HG02943 (cell line): ENCODE results near the gene UBA7.

Experiments
- ATAC-seq: cut with Tn5 transposase; IDR thresholded peaks from one replicate; pipeline ENCODE4 v1.9.1; 2021; ENCODE audit warnings: mild to moderate bottlenecking, low read depth, moderate library complexity; ENCODE audit not compliant: unreplicated experiment

Gene UBA7

DNA sequence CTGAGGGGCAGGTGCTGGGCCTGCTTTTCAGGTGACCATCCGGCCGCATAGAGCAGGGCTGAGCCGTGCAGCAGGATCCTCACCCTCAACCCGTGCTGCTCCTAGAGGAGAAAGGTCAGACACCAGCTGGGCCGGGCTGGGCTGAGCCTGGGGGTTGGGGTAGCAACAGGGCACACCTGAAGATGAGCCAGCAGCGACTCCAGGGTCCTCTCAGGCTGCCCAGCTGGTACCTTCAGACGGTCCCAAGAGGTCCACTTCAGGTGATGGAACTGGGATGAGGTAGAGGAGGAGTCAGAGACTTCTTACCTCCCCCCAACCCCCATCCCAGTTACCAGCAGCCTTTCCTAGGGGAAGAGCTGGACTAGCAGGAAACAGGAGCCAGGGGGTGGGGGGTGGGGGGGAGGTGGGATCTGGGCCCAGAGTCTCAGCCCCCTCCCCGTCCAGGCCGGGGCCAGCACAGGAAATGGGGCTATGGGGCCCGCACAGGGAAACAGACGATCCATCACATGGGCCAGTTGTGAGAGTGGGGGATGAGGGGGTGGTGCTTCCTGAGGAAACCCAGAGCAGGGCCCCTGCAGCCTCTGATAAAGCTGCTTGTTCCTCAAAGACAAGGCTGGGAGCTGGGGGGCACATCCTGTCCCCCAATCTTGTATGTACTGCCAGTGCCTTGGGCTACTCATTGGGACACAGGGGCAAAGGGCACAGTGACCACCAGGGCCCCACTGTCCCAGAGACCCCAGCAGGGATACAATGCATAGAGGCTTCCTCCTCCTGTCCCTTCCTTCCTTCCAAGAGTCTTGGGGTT, 7.7 kb downstream of the UBA7 start:
- no peak for ATAC-seq

DNA sequence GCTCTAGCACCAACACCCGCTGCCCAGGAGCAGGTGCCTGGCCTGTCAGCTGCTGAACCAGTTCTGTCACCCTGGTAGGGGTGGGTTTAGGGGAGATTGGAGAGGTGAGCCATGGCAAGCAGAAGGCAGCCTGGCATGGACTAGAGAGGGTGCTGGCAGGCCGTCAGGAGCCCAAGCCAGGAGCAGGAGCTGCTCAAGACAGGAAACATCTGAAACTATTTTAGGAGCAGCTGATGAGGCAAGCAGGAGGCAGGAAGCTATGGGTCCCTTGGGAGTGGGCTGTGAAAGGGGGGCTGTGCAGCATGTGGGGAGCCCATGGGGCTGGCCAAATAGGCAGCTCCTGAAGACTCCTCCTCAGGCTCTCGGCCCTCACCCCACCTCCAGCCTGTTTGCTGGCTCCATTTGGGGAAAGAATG, 8.4 kb downstream of the UBA7 start:
- no peak for ATAC-seq

DNA sequence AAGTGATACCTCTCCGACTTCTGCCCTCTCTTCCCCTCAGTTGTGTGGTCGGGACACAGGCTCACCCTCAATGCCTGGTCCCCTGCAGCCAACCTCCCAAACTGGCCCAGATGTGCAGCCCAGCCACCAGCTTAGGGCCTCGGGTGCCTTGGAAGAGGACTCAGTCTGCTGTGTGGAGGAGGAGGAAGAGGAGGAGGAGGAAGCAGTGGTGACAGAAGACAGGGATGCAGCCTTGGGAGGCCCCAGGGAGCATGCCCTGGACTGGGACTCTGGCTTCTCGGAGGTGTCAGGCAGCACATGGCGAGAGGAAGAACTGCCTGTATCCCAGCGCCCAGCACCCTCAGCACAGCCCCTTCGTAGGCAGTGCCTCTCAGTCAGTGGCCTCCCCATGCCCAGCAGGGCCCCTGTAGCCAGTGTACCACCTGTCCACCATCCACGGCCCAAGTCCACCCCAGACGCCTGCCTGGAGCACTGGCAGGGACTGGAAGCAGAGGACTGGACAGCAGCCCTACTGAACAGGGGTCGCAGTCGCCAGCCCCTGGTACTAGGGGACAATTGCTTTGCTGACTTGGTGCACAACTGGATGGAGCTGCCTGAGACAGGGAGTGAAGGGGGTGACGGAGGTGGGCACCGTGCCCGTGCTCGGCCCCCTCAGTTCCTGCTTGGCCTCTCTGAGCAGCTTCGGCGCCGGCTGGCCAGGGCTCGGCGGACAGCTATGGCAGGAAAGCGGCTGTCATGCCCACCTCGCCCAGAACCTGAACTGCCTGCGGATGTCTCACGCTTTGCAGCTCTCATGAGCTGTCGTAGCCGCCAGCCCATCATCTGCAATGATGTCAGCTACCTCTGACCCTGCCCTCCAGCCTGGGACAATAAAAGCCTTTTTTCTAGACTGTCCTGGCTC, 9.4 kb downstream of the UBA7 start:
- no peak for ATAC-seq

DNA sequence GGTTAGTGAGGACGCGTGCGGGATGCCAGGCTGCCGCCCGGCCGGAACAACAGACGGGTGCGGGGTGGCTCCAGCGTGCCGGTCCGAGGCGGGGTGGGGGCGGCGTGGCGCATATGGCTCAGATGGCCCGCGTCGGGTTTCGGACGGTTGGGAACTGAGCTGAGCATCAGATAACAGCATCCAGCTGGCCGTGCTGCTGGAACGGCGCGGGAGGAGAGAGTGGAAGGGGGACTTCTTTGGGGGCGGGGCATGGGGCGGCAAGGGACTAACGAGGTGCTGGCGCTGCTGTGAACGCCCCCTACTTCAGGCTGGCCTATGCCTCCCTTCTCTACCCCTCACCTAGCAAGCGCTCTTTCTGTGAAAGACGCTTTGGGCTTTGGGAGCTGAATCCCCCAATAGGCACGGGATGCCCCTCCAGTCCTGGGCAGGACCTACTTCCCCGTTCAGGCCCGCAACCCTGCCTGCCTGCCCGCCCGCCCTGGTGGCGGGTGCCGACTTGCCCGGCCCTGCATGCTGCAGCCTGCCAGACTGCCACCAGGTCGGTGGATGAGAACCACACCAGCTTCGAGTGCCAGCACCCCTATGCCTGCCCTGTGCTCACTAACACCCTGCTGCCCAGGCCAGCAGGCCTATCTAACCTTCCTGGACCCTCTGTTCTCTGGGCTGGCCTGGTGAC, 10.2 kb downstream of the UBA7 start:
- peak; percentile 6 for ATAC-seq

DNA sequence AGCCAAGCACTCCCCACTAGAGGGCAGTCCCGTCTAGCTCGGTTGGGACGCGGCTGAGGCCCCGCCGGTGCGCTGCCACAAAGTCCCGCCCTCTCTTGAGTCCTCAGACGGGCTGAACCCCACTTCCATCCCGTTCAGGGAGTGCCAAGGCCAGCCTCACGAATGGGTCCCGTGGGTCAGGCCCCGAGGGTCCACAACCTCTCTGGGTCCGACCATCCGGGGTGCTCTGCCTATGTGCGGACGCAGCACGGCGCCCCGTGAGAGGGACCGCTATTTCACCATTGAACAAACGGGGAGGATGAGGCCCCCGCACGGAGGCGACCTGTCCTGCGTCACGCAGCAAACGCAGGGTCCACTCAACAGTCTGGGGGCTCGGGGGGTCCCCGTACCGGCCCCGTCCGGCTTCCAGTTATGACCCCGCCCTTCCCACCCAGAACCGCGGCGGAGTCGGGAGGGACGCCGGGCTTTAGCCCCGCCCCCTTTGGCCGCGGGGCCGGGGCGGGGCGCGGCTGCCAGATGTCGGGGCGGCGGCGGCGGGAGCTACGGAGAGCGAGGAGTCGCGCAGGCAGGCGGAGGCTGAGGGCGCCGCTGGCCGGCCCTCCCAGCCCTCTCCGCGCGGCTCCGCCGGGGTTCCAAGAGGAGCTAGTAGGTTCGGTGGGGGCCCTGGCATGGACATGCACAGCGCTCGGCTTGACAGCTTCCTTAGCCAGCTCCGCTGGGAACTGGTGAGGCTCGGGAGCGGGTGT, 10.9 kb downstream of the UBA7 start, which contains the start of gene INKA1:
Gene INKA1, plus strand, starts transcription at position 543 of the 746 bp plus-strand sequence. Its CDS starts 132 bp downstream, at position 675.
- peak; percentile 48 for ATAC-seq

DNA sequence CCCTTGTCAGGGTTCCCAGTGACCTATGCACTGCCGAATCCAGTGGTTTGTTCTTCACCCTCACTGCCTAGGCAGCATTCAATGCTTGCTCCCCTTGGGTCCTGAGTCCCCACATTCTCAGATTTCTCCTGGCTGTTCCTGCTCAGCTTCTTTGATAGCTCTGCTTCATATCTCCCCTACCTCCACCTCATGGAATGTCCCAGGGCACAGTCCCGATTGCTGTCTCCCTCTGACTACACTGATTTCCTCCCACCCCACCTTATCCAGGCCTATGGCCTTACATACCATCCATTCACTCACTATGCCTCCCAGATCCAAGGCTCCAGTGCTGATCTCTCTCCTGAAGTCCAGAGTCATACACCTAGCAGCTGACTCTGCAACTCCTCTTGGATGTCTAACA, 12.6 kb downstream of the UBA7 start:
- no peak for ATAC-seq

DNA sequence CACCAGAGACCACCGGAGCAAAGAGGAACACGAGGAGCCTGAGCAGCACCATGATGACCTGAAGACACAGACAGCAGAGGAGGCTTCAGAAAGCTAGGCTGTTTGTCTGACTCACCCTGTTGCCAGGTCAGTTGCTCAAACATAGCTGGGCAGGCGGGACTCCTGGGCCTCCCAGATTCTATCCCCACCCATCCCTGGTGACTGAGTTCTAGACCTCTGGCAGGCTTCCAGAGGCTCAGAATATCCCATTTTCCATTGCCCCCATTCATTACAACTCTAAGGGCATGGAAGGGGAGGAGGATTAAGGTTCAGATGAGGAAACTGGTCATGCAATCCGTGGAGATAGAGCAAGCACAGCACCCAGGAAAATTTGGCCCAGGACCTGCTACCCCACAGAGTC, 14.0 kb downstream of the UBA7 start, which contains the start of gene CDHR4:
Gene CDHR4, minus strand, starts transcription at position 113 of the 400 bp plus-strand sequence. Its CDS starts 61 bp downstream, at position 52.
- no peak for ATAC-seq

DNA sequence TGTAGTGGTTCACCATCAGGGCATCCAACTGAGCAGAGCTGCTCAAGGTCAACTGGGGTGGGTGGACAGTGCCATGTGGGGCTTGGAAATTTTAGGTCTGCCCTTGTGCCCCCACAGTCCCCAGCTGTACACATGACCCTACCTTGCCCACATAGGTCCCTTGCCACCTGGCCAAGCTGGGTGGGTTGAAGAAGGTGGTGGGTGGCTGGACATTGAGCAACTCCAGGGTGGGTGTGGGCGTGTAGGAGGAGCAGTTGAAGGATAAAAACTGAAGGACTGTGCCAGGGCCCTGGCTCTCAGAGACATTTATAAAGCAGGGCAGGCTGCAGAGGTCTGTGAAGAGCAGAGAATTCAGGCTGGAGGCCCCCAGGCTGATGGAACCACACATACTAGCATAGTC, 14.6 kb downstream of the UBA7 start:
- ATAC-seq, result no peak

DNA sequence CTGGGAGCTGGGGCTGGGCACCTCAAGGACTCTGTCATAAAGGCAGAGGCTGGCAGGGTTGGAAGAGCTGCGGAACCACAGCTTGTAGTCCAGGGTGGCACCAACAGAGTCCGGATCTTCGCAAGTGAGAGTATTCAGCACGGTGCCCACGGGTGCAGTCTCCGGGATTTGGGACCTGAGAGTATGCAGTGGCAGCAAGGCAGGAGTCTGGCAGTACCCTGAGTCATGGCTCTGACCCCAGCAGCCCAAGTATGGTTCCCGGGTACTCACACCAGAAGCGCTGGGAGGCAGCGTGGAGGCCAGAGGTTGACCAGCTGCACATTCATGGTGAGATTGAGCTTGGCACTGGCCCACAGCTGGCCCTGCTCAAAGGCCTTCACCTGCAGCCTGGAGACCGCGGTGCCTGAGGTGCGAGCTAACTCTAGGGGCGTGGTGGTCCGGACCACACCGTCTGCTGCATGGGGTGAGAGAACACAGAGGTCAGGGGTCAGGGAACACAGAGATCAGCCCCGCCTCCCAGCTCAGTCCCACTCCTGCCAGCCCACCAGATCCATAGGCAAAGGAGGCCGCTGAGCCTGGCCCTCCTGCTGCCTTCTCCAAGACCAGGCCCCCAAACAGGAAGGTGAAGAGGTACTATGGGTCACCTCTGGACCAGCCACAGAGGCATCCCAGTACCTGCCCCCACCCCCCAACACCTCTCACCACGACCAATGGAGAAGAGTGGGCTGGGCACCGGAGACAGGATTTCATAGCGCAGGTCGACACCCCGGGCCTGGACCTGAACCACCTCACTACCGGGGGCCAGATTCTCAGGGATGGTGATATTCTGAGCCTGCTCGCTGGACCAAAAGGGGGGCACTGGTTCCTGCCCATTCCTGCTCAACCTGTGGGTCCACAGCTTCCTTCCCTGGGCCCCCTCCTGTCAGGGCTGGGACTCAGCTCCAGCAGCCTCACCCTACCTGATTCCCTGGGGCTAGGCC, 18.5 kb downstream of the UBA7 start:
- ATAC-seq, result no peak

DNA sequence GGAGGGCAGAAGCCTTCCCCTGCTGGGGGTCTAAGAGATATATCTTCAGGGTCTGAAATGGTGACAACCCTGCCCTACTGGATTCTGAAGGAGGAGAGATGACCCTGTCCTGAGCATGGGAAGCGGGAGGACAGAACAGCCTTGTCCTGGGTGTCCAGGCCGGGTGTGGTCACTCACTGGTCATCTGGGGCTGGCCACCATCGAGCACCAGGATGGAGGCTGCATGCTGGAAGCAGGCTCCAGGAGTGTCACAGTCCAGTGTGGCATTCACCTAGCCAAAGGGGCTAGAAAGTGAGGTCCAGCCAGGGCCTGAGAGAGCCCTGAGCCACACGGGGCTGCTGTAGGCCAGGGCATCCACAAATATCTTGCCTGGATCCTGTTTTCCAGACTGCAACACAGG, 19.3 kb downstream of the UBA7 start:
- no peak for ATAC-seq

DNA sequence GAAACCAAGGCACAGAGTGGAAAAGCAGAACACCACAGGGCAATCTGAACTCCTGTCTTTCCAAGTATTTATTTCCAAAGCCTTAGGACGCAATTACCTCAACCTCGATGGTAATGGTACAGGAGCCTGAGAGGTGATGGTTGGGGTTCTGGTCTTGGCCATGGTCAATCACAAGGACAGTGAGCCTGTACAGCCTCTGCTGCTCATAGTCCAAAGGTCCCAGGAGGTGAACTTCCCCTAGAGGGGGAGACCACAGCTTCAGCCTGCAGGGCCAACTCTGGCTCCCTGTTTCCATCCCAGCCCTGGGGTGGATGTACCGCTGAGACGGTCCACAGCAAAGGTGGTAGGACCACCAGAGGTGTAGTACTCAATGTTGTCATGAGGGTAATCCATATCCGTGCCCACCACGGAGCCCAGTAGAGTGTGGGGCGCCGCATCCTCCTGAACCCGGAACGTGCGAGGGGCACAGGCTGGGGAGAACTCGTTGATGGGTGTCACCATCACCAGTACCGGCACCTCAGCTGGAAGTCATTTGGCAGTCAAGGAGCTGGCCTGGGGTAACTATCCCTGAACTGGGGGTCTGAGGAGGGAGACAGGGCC, 20.2 kb downstream of the UBA7 start:
- ATAC-seq, result no peak

DNA sequence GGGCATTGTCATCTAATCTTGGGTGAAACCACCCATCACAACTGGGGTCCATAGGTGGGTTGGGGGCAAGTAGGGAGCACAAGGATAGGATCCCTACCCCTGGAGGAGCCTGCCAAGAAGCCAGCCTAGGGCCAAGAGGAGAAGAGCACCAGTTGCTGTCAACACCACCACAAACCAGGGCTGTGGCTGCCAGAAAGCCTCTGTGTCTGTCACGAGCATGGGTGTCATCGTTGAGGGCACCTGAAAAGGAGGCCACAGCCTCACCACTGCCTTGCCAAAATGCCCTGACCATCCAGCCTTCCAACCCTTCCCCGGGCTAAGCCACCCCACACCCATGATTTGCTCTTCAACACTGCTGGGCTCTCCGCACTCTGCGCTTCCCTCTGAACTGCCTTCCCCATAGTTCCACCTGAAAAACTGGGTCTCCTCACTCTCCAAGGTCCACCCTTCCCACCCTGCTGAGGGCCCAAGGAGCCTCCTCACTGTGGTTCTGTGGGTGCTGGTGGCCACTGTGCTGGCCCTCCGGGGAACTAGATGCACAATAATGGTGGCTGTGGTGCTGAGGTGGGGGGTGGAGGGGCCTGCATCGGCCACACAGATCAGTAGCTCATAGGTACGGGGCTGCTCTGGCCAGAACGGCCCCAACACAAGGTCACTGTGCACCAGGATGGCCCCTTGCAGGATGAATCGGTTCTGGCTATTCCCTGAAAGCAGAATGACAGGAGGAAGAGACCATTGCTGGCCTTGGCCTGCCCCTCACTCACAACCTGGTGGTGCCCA, 21.2 kb downstream of the UBA7 start:
- ATAC-seq, result no peak

DNA sequence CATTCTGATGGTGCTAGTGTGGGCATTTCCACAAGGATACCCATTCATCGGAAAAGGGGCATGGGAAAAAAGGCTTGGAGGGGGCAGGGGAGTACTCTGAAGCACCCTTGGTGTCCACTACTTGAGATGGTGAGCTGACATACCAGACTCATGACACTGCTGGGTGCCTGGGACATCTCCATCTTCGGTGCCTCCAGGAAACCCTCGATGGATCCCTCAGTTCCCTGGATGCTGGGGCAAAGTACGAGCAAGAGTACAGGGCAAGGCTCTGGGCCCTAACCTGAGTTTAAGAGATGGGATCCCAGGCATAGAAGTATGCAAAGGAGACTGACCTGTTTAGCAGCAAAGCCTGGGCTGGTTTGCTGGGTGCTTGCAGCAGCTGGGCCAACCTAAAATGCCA, 22.2 kb downstream of the UBA7 start:
- no peak for ATAC-seq

DNA sequence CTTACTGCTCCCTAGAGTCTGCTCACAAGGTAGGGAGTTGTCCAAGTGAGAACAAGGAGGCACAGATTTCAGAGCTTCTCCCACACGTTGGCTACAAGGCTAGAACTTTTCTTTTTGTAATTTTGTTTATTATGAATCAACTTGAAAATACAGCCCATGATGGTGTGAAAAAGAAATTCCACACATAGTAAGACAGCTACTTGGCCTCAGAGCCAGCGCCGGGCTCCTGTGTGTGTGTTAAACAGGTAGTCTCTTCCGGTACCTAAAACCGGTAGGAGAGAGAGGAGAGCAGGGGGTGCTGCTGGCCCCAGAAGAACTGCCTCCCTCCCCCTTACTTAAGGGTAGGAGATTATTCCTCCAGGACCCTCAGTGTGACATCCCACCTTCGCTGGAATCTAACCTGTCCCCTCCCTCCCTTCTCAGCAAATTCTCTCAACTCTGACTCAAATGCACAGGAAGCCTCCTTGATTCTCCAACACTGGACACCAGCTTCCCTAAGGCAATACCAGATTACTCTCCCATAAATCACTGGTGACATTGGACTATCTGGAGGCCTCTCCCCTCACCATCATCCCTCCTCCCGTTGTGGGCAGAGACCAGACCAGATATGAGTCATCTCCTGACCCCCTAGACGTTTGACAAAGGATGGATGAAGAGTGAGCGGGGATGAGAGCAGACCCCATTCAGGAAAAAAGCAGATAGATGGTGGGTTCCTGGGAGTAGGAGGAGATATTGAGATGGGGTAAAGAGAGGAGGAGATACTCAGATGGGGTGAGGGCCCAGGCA, 22.9 kb downstream of the UBA7 start:
- ATAC-seq, result no peak

DNA sequence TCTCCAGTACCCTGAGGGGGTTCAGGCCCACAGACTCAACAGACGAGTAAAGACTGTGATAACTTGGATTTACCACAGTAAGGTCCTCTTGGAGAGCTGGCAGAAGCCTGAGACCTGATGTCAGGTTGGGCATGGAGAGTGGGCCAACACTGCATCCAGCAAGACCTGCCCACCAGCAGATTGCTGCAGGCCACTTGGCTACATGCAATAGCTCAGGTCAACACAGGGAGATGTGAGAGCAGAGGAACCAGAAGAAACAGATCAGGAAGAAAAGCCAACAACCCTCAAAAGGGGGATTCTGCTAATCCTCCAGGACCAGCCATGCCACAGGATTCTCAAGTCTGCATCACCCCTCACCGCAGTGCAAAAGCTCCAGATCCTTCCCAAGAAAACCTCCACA, 25.7 kb downstream of the UBA7 start:
- ATAC-seq, result no peak

DNA sequence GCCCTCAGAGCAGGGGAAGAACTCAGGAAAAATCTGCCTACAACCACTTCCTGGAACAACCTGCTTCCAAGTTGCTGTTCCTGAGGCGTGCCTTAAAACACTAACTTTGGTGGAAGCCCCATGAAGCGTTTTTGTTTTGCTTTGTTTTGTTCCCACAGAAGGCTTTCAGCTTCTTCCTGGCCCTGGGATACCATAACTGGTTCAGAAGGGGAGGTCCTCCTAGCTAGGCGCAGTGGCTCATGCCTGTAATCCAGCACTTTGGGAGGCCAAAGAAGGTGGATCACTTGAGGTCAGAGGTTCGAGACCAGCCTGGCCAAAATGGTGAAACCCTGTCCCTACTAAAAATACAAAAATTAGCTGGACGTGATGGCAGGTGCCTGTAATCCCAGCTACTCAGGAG, 26.2 kb downstream of the UBA7 start:
- no peak for ATAC-seq

DNA sequence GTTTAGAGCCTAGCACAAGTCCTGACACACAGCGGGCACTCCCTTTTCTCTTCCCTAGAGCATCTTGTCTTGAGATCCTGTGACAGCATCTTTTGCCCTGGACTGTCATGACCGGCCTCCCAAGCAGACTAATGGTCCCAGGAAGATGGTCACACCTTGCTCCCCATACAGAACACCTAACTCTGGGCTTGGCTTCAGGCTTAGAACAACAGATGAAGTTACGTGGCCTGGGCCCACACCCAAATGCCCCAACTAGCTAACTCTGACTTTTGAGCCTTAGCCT, 26.6 kb downstream of the UBA7 start:
- ATAC-seq, result no peak
